Measurements from ENCODE around the gene SPSB3. TPM values are rescaled to one million over a fixed set of nuclear protein-coding genes. Genes with fewer than 3 reads are reported as not detected.

SPSB3 gene
- total and polyA plus RNA-seq, 2 of the 4 experiments (the other 2 are of a cell fraction), result 9.1 to 30.8 TPM

DNA sequence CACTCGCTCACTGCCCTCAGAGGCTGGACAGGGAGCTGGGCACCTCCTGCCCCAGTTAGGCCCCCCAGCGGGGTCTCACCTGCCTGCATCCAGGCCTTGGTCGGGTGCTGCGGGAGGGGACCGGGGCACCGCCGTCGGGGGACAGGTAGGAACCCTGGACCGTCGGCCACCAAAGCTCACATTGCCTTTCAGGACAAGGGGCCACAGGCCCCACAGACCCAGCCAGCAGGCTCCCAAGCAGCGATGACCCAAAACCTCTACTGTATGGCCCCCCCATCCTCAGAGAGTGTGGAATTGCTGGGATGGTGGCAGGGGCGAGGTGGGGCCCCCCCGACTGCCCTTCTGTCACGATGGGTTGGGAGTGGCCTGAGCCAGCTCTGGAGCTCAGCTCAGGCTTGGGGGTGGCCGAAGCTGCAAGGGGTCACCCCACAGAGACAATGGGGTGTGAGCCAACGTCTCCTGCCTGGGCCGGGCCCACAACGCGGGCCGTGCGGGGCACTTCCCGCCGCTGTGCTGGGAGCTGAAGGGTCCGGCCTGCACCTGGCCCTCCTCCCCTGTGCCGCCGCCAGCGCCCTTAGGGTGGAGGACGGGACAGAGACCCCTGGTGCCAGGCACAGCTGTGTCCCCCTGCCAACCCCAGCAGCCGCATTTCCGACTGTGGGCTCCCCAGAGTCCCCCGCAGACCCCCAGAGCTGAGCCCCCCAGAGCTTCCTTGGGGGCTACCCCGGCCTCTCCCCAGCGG is 10.6 kb upstream of the SPSB3 start:
- H4K5ac ChIP-seq (ENCODE audit: low read depth, low read length), result no peak overlapping the region
- no peak overlapping the region for H2BK15ac ChIP-seq (ENCODE audit: low read depth, low read length)
- H4K8ac ChIP-seq (ENCODE audit: low read depth in 2 of 2, low read length in 2 of 2), result no peak overlapping the region
- H3K56ac ChIP-seq (ENCODE audit: extremely low read depth, insufficient read depth, low read length), result no peak overlapping the region
- H3K4me2 ChIP-seq (ENCODE audit: low read depth, low read length), result no peak overlapping the region
- intact Hi-C loops (cut with micrococcal nuclease), result no loop called here
- in situ Hi-C loops (cut with MboI; ENCODE audit: low sequenced_read_pairs), result no loop called here
- no peak overlapping the region for H3K4me3 ChIP-seq (ENCODE audit: insufficient read depth, low read depth, low read length)
- no peak overlapping the region for H2BK5ac ChIP-seq (ENCODE audit: low read depth, low read length, poor library complexity, severe bottlenecking)
- no peak overlapping the region for H3K4ac ChIP-seq (ENCODE audit: low read depth, low read length)
- H3K18ac ChIP-seq (ENCODE audit: low read depth, low read length), result no peak overlapping the region
- no peak overlapping the region for H2AK5ac ChIP-seq (ENCODE audit: low read depth, low read length)
- H3K9me3 ChIP-seq (ENCODE audit: control insufficient read depth, insufficient read depth, low read length), result peaks cover 5% of the 10 kb centered on the region; the same call in 1 of the 2 replicates
- no peak overlapping the region for H2BK120ac ChIP-seq (ENCODE audit: low read depth, low read length)
- H3K9ac ChIP-seq (ENCODE audit: low read depth, low read length), result no peak overlapping the region
- H3K27ac ChIP-seq (ENCODE audit: insufficient read depth, low read length), result no peak overlapping the region
- 0 out of 2 replicates have a peak, but pooled peaks cover 2% of the 10 kb centered on the region for H3K9me1 ChIP-seq (ENCODE audit: insufficient read depth, low read length)
- no peak overlapping the region for H3K14ac ChIP-seq (replicated peaks; ENCODE audit: low read depth, low read length)
- ChIA-PET CTCF (no interaction called here), POLR2A (ENCODE audit: unreplicated experiment) (no interaction called here)
- H2AK9ac ChIP-seq (replicated peaks; ENCODE audit: low read depth, low read length, poor library complexity), result no peak overlapping the region
- BruUV-seq (replicated peaks), result no TSS peak
- H4K91ac ChIP-seq (ENCODE audit: insufficient read depth, low read depth, low read length), result no peak overlapping the region
- TF ChIP-seq CEBPB (IDR thresholded peaks at IDR 0.05; ENCODE audit: low read depth, low read length) (no peak), RFX5 (IDR thresholded peaks at IDR 0.05; ENCODE audit: low read depth, low read length) (no peak), POLR2A (IDR thresholded peaks at IDR 0.05; ENCODE audit: low read depth, low read length) (no peak), NFE2L2 (IDR thresholded peaks at IDR 0.05; ENCODE audit: low read depth, low read length) (no peak), MXI1 (IDR thresholded peaks at IDR 0.05; ENCODE audit: borderline replicate concordance, low read depth, low read length) (no peak), RCOR1 (IDR thresholded peaks at IDR 0.05; ENCODE audit: insufficient replicate concordance, low read length) (no peak), CHD1 (IDR thresholded peaks at IDR 0.05; ENCODE audit: low read depth, low read length) (no peak), FOS (IDR thresholded peaks at IDR 0.05; ENCODE audit: low read depth, low read length) (no peak), BHLHE40 (IDR thresholded peaks at IDR 0.05; ENCODE audit: low read depth, low read length) (no peak), SMC3 (IDR thresholded peaks at IDR 0.05; ENCODE audit: low read depth, low read length) (no peak), MAFK (IDR thresholded peaks at IDR 0.05; ENCODE audit: low read depth, low read length) (no peak)
- TF ChIP-seq, protein P1, sequence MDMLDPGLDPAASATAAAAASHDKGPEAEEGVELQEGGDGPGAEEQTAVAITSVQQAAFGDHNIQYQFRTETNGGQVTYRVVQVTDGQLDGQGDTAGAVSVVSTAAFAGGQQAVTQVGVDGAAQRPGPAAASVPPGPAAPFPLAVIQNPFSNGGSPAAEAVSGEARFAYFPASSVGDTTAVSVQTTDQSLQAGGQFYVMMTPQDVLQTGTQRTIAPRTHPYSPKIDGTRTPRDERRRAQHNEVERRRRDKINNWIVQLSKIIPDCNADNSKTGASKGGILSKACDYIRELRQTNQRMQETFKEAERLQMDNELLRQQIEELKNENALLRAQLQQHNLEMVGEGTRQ (IDR thresholded peaks at IDR 0.05; ENCODE audit: low read depth, low read length), result no peak
- TF ChIP-seq, protein P2, sequence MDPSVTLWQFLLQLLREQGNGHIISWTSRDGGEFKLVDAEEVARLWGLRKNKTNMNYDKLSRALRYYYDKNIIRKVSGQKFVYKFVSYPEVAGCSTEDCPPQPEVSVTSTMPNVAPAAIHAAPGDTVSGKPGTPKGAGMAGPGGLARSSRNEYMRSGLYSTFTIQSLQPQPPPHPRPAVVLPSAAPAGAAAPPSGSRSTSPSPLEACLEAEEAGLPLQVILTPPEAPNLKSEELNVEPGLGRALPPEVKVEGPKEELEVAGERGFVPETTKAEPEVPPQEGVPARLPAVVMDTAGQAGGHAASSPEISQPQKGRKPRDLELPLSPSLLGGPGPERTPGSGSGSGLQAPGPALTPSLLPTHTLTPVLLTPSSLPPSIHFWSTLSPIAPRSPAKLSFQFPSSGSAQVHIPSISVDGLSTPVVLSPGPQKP (IDR thresholded peaks at IDR 0.05; ENCODE audit: borderline replicate concordance, low read depth, low read length), result no peak
- no peak overlapping the region for H3K23ac ChIP-seq (ENCODE audit: low read depth, low read length)
- dilution Hi-C loops (cut with HindIII; ENCODE audit: low sequenced_read_pairs, unreplicated experiment), result no loop called here
- peaks cover 24% of the 10 kb centered on the region for H3K36me3 ChIP-seq (ENCODE audit: control insufficient read depth, insufficient read depth, low read length)
- no peak overlapping the region for H2BK20ac ChIP-seq (ENCODE audit: low read depth, low read length)
- no peak for DNase-seq
- no peak overlapping the region for H2AFZ ChIP-seq (replicated peaks; ENCODE audit: low read length, poor library complexity)
- 89% methylated on average over 10 of the region's 33 CpGs; no CpG with 5 or more reads in 1 of the 2 experiments for WGBS, 2 experiments (ENCODE audit: extremely low coverage in 2 of 2, insufficient read length in 1 of 2)
- no peak for ATAC-seq (ENCODE audit: low read depth)
- no peaks in the 10 kb centered on the region for H3K4me1 ChIP-seq (ENCODE audit: control insufficient read depth, insufficient read depth, low read length)
- H4K20me1 ChIP-seq (ENCODE audit: insufficient read depth, low read length), result peaks cover under 1% of the 10 kb centered on the region; the same call in 1 of the 2 replicates
- no peaks in the 10 kb centered on the region for H3K79me1 ChIP-seq (ENCODE audit: low read depth in 1 of 2, low read length in 2 of 2)
- no peaks in the 10 kb centered on the region for H3K27me3 ChIP-seq (ENCODE audit: control insufficient read depth, insufficient read depth, low read length)

All from IMR-90 (cell line).